ENCODE measurements around the gene SEC63. TPM values are rescaled to one million over a fixed set of nuclear protein-coding genes. Genes with fewer than 3 reads are reported as not detected.
"Not testable (repeated sequence)": the region's sequence is repeated elsewhere in the genome, so short reads cannot be mapped to it uniquely, and the experiment has no call there.

The SEC63 gene, protein sequence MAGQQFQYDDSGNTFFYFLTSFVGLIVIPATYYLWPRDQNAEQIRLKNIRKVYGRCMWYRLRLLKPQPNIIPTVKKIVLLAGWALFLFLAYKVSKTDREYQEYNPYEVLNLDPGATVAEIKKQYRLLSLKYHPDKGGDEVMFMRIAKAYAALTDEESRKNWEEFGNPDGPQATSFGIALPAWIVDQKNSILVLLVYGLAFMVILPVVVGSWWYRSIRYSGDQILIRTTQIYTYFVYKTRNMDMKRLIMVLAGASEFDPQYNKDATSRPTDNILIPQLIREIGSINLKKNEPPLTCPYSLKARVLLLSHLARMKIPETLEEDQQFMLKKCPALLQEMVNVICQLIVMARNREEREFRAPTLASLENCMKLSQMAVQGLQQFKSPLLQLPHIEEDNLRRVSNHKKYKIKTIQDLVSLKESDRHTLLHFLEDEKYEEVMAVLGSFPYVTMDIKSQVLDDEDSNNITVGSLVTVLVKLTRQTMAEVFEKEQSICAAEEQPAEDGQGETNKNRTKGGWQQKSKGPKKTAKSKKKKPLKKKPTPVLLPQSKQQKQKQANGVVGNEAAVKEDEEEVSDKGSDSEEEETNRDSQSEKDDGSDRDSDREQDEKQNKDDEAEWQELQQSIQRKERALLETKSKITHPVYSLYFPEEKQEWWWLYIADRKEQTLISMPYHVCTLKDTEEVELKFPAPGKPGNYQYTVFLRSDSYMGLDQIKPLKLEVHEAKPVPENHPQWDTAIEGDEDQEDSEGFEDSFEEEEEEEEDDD
- 10 to 100 TPM; 91.7 to 95.5 TPM for total RNA-seq
- polyA plus RNA-seq, result 10 to 100 TPM; 19.6 to 45.8 TPM

DNA sequence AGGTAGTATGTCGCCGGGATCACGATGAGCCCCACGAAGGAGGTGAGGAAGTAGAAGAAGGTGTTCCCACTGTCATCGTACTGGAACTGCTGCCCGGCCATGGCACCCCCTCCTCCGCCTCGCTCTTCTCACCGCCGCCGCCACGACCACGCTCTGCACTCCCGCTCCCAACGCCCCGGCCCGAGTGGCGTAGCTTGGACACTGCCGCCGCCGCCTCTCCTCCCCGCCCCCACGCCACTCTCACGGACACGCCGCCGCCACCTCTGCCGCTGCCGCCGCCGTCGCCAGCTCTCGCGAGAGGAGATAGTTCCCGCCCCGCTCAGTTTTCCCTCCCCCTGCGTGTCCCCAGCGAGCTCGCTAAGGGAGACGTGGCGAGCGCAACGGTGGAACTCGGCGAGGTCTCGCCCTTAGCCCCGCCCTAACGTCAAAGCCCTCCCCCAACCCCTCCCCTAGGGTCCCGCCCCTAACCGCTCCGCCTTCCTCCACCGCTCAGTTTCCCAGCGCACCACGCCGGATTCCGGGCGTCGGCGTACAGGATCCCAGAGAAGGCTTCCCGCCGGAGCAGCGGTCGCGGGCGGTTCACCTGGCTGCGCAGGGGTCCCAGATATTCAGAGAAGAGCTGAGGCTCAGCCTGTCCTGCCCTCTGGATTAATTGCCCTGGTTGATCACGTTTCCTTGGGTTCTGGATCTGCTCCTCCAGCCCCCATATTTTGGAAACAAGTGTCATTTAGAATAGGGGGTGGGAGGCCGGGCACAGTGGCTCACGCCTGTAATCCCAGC, at the start of gene SEC63:
SEC63 (minus strand) TSS at position 300 of the 780 bp plus-strand sequence; CDS start at position 101, 199 bp downstream.
- Mint-ChIP-seq H3K9me3 (no peaks in the 10 kb centered on the region), H3K36me3 (peaks cover 7 to 19% of the 10 kb centered on the region in 2 donors), H3K4me1 (peaks cover 18 to 39% (median 29%) of the 10 kb centered on the region in 4 donors), H3K27ac (peak within 1 kb of the TSS; percentile 92 to 98 (median 97)), H3K4me3 (peak within 1 kb of the TSS; percentile 92 to 100 (median 98)), H3K27me3 (no peaks in the 10 kb centered on the region)
- H3K4me3 ChIP-seq (ENCODE audit: low read length in 2 of 2), result peak within 1 kb of the TSS; percentile 55 to 80
- no peaks in the 10 kb centered on the region for H3K36me3 ChIP-seq (ENCODE audit: insufficient read depth, low read length)
- H3K27ac ChIP-seq (ENCODE audit: low read depth, low read length), result peak within 1 kb of the TSS; percentile 86
- DNase-seq, result peak; percentile 95 to 96 (median 96)
- CTCF ChIA-PET (ENCODE audit: partially characterized antibody), result interaction anchor here (1.0 to 1.6 kb wide), 2 partner anchors 91 to 110 kb away, joined by 4 to 5 read pairs; no protein-coding TSS in a partner anchor
- H3K27me3 ChIP-seq (ENCODE audit: insufficient read depth, low read length), result no peaks in the 10 kb centered on the region
- POLR2A ChIA-PET (ENCODE audit: partially characterized antibody), result interaction anchor here (0.6 to 2.6 kb wide), 14 partner anchors 10 to 1733 kb away, joined by 3 to 19 read pairs (median 4); partner anchors contain the start of genes AK9, CD164, FIG4 and PDSS2
- H3K9me3 ChIP-seq (ENCODE audit: control insufficient read depth in 1 of 2, low read length in 2 of 2), result no peaks in the 10 kb centered on the region
- intact Hi-C loops (cut with micrococcal nuclease), result loop anchor here (1.0 to 10.0 kb wide), 11 partner anchors 15 to 1524 kb away; partner anchors contain the start of genes AFG1L, CD164, CEP57L1 and OSTM1
- peaks cover 29% of the 10 kb centered on the region for H3K4me1 ChIP-seq (ENCODE audit: insufficient read depth, low read length)

DNA sequence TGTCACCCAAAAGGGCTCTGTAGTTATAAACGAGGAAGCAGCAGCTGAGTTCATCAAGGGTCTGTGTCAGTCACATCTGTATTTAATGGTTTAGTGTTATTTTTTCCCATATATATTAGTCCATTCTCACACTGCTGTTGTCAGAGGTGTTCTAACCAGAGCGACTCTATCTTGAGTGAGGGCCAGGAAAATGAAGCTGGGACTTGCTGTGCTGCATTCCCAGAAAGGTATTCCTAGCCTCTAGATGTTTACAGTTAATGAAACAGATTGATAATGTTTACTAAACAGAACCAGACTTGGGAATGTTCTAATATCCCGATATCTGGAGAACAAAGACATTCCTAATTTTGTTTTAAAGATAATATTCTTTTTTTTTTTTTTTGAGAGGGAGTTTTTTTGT, 48.0 kb upstream of the SEC63 start:
- no peaks in the 10 kb centered on the region for H3K4me1 ChIP-seq (ENCODE audit: insufficient read depth, low read length)
- H3K27ac ChIP-seq (ENCODE audit: low read depth, low read length), result no peak overlapping the region
- POLR2A ChIA-PET (ENCODE audit: partially characterized antibody), result no interaction called here
- CTCF ChIA-PET (ENCODE audit: partially characterized antibody), result no interaction called here
- no peaks in the 10 kb centered on the region for H3K9me3 ChIP-seq (ENCODE audit: control insufficient read depth in 1 of 2, low read length in 2 of 2)
- Mint-ChIP-seq H3K27ac (no peak overlapping the region), H3K4me3 (no peak overlapping the region), H3K4me1 (no peaks in the 10 kb centered on the region), H3K9me3 (peaks cover 0 to 22% (median 14%) of the 10 kb centered on the region in 8 donors), H3K36me3 (peaks cover 8 to 12% of the 10 kb centered on the region in 2 donors), H3K27me3 (peaks cover 0 to 6% of the 10 kb centered on the region in 2 donors)
- no peaks in the 10 kb centered on the region for H3K27me3 ChIP-seq (ENCODE audit: insufficient read depth, low read length)
- intact Hi-C loops (cut with micrococcal nuclease), result no loop called here
- H3K36me3 ChIP-seq (ENCODE audit: insufficient read depth, low read length), result no peaks in the 10 kb centered on the region
- no peak for DNase-seq
- H3K4me3 ChIP-seq (ENCODE audit: low read length in 2 of 2), result no peak overlapping the region

DNA sequence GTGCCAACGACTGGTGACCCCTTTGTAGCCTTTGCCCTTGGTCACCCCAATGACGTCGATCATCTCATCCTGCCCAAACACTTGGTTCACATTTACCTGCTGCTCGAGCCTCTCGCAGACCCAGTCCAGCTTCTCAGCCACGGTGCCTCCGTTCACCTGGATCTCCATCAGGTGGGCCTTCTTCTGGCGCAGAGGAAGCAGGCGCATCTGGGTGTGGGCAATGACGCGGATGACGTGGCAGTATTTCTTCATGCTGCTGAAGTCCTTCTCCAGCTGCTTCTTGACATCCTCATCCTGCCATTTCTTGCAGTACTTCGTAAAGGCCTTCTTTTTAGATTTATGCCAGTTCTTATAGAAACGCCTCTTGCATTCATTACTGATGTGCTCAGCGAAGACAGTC, 46.9 kb upstream of the SEC63 start:
- no peaks in the 10 kb centered on the region for H3K4me1 ChIP-seq (ENCODE audit: insufficient read depth, low read length)
- ChIA-PET CTCF (ENCODE audit: partially characterized antibody) (no interaction called here), POLR2A (ENCODE audit: partially characterized antibody) (no interaction called here)
- no peak for DNase-seq
- H3K9me3 ChIP-seq (ENCODE audit: control insufficient read depth in 1 of 2, low read length in 2 of 2), result no peaks in the 10 kb centered on the region
- Mint-ChIP-seq H3K9me3 (peaks cover 0 to 20% (median 12%) of the 10 kb centered on the region in 8 donors), H3K36me3 (peaks cover 8 to 12% of the 10 kb centered on the region in 2 donors), H3K27ac (peak overlapping the region in 1 of 7 donors; percentile 82), H3K4me3 (no peak overlapping the region), H3K27me3 (peaks cover 0 to 6% of the 10 kb centered on the region in 2 donors), H3K4me1 (no peaks in the 10 kb centered on the region)
- H3K27me3 ChIP-seq (ENCODE audit: insufficient read depth, low read length), result no peaks in the 10 kb centered on the region
- intact Hi-C loops (cut with micrococcal nuclease), result no loop called here
- H3K36me3 ChIP-seq (ENCODE audit: insufficient read depth, low read length), result no peaks in the 10 kb centered on the region
- H3K27ac ChIP-seq (ENCODE audit: low read depth, low read length), result no peak overlapping the region
- H3K4me3 ChIP-seq (ENCODE audit: low read length in 2 of 2), result no peak overlapping the region

DNA sequence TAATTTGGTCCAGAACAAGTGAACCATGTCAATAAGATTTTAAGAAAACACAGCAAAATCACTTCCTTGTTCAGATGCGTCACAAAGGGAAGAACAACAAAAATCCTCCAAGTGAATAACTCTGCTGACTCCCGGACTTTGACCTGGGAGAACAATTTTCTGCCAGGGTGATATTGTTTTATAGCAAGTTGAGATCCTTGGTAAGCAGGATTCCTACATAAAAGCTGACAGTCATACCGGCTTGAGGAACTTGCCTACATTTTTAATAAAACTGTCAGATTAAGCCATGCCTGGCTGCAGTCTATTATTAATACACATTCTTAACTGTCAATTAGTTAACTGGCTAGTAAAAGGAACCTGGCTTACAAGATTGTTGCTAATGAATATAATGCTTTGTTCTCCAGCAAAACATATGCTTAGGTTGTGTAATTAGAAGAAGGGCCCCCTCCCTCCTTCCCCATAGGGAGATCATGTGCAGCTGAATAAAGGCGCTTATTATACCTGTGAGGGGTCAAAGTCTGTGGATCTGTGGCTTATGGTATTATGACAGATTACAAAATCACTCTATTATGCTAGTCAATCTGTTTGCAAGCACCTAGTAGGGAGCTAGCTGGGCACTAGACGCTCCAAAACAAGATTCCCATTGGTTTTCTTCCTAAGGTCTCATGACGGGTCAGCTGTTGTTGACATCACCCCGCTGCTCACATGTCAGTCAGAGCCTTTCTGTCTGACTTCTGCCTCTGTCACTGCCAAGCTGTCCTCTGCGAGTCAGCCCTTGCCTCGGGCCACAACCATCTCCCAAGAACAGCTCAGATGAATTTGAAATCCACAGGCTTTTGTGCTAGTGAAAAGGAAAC, 44.6 kb upstream of the SEC63 start:
- ChIA-PET CTCF (ENCODE audit: partially characterized antibody) (no interaction called here), POLR2A (ENCODE audit: partially characterized antibody) (no interaction called here)
- no peaks in the 10 kb centered on the region for H3K36me3 ChIP-seq (ENCODE audit: insufficient read depth, low read length)
- Mint-ChIP-seq H3K27ac (no peak overlapping the region), H3K4me1 (no peaks in the 10 kb centered on the region), H3K4me3 (no peak overlapping the region), H3K27me3 (peaks cover 0 to 9% of the 10 kb centered on the region in 2 donors), H3K9me3 (peaks cover 0 to 4% (median under 1%) of the 10 kb centered on the region in 8 donors), H3K36me3 (peaks cover 0 to 2% of the 10 kb centered on the region in 2 donors)
- intact Hi-C loops (cut with micrococcal nuclease), result no loop called here
- H3K4me1 ChIP-seq (ENCODE audit: insufficient read depth, low read length), result no peaks in the 10 kb centered on the region
- no peaks in the 10 kb centered on the region for H3K27me3 ChIP-seq (ENCODE audit: insufficient read depth, low read length)
- no peak for DNase-seq
- no peak overlapping the region for H3K27ac ChIP-seq (ENCODE audit: low read depth, low read length)
- H3K9me3 ChIP-seq (ENCODE audit: control insufficient read depth in 1 of 2, low read length in 2 of 2), result no peaks in the 10 kb centered on the region
- no peak overlapping the region for H3K4me3 ChIP-seq (ENCODE audit: low read length in 2 of 2)

DNA sequence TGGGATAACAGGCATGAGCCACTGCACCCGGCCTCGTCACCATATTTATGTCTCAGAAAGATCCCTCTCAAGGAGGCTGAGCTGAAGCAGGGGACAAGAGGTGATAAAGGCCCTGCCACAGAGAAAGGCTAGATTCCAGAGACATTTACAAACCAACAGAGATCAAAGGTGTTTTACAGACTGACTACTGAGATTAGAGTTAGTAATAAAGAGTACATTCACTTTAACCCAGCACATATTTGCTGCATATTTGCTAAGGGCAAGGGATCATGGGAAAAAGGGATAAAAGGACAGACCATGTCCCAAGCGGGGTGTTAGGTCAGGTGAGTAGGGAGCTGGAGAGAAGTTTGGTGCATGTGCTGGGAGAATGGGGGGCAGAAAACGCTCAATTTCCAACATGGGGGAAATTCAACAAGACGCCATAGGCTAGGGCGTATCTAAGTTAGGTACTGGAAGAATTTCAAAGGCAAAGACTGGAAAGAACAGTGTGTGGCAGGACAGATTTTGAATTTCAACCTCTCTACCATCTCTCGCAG, 43.8 kb upstream of the SEC63 start:
- H3K4me3 ChIP-seq (ENCODE audit: low read length in 2 of 2), result no peak overlapping the region
- intact Hi-C loops (cut with micrococcal nuclease), result no loop called here
- H3K27ac ChIP-seq (ENCODE audit: low read depth, low read length), result no peak overlapping the region
- H3K27ac Mint-ChIP-seq, result no peak overlapping the region
- DNase-seq, result no peak
- CTCF ChIA-PET (ENCODE audit: partially characterized antibody), result no interaction called here
- no peaks in the 10 kb centered on the region for H3K36me3 Mint-ChIP-seq
- no peaks in the 10 kb centered on the region for H3K4me1 Mint-ChIP-seq
- no peak overlapping the region for H3K4me3 Mint-ChIP-seq
- no peaks in the 10 kb centered on the region for H3K9me3 ChIP-seq (ENCODE audit: control insufficient read depth in 1 of 2, low read length in 2 of 2)
- H3K9me3 Mint-ChIP-seq, result peaks cover 0 to 1% (median 0%) of the 10 kb centered on the region in 8 donors
- peaks cover 0 to 7% of the 10 kb centered on the region in 2 donors for H3K27me3 Mint-ChIP-seq
- POLR2A ChIA-PET (ENCODE audit: partially characterized antibody), result no interaction called here
- no peaks in the 10 kb centered on the region for H3K4me1 ChIP-seq (ENCODE audit: insufficient read depth, low read length)
- H3K27me3 ChIP-seq (ENCODE audit: insufficient read depth, low read length), result no peaks in the 10 kb centered on the region
- no peaks in the 10 kb centered on the region for H3K36me3 ChIP-seq (ENCODE audit: insufficient read depth, low read length)

DNA sequence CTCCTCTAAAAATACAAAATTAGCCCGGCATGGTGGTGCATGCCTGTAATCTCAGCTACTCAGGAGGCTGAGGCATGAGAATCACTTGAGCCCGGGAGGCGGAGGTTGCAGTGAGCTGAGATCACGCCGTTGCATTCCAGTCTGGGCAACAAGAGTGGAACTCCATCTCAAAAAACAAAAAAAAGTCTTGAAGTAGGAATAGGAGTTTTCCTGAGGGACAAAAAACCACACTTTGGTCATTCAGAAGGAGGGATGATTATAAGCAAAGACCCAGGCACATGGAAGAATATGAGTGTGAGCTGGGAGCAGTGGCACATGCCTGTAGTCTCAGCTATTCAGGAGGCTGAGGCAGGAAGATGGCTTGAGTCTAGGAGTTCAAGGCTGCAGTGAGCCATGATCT, 42.3 kb upstream of the SEC63 start:
- intact Hi-C loops (cut with micrococcal nuclease); H3K27ac ChIP-seq (ENCODE audit: low read depth, low read length); H3K36me3 Mint-ChIP-seq; H3K9me3 ChIP-seq (ENCODE audit: control insufficient read depth in 1 of 2, low read length in 2 of 2); H3K4me1 Mint-ChIP-seq; H3K4me1 ChIP-seq (ENCODE audit: insufficient read depth, low read length); H3K4me3 ChIP-seq (ENCODE audit: low read length in 2 of 2); POLR2A ChIA-PET (ENCODE audit: partially characterized antibody); H3K27ac Mint-ChIP-seq; H3K36me3 ChIP-seq (ENCODE audit: insufficient read depth, low read length); DNase-seq; H3K27me3 ChIP-seq (ENCODE audit: insufficient read depth, low read length); H3K27me3 Mint-ChIP-seq; CTCF ChIA-PET (ENCODE audit: partially characterized antibody); H3K4me3 Mint-ChIP-seq; H3K9me3 Mint-ChIP-seq: not testable (repeated sequence)
